ENCODE measurements around the gene DRC1. TPM values are rescaled to one million over a fixed set of nuclear protein-coding genes. Genes with fewer than 3 reads are reported as not detected.

DRC1 gene
- total RNA-seq, 2 experiments from 2014 or later: not detected

- CTCF ChIA-PET (ENCODE audit: unreplicated experiment): no interaction called here
Observed at GRCh38 chr2:26428846-26429245, 27.1 kb downstream of the DRC1 start.

GRCh38 chr2:26429779-26430578, 28.3 kb downstream of the DRC1 start:
- intact Hi-C loops (cut with micrococcal nuclease; ENCODE audit: unreplicated experiment): no loop called here
- no peak overlapping the region for H3K4me2 ChIP-seq (ENCODE audit: low read length)
- no peak overlapping the region for H3K27ac ChIP-seq (ENCODE audit: low read depth, low read length, poor library complexity, severe bottlenecking)
- no peaks in the 10 kb centered on the region for H4K20me1 ChIP-seq (ENCODE audit: insufficient read depth, low read length)
- H3K9me3 ChIP-seq (ENCODE audit: low read length): no peaks in the 10 kb centered on the region
- ChIA-PET CTCF (ENCODE audit: unreplicated experiment) (no interaction called here), POLR2A (interaction anchor here (0.6 to 0.7 kb wide), 2 partner anchors 13 to 715 kb away, joined by 3 to 4 read pairs; no protein-coding TSS in a partner anchor)
- no peak for TF ChIP-seq CTCF (conservative IDR thresholded peaks at IDR 0.05; ENCODE audit: low read length)
- TF ChIP-seq EZH2phosphoT487 (IDR thresholded peaks at IDR 0.05; ENCODE audit: borderline replicate concordance, low read depth, low read length): no peak
- DNase-seq (ENCODE audit: low spot score): no peak
- H3K4me1 ChIP-seq (ENCODE audit: insufficient read depth, low read length, poor library complexity, severe bottlenecking): peaks cover 7% of the 10 kb centered on the region
- H3K79me2 ChIP-seq (ENCODE audit: insufficient read depth, low read depth, low read length): no peaks in the 10 kb centered on the region
- no peaks in the 10 kb centered on the region for H3K36me3 ChIP-seq (ENCODE audit: insufficient read depth, low read length)
- no peak overlapping the region for H3K4me3 ChIP-seq (ENCODE audit: low read depth, low read length, poor library complexity, severe bottlenecking)
- H3K9me2 ChIP-seq (ENCODE audit: insufficient read depth, low read length): no peaks in the 10 kb centered on the region
- no TSS peak for BruUV-seq (replicated peaks)
- no peak overlapping the region for H2AFZ ChIP-seq (ENCODE audit: low read length)

More at GRCh38 chr2:26428846-26429245, 27.1 kb downstream of the DRC1 start:
- no peaks in the 10 kb centered on the region for H3K79me2 ChIP-seq (ENCODE audit: insufficient read depth, low read depth, low read length)
- no TSS peak for BruUV-seq (replicated peaks)
- H3K9me2 ChIP-seq (ENCODE audit: insufficient read depth, low read length): no peaks in the 10 kb centered on the region
- H4K20me1 ChIP-seq (ENCODE audit: insufficient read depth, low read length): no peaks in the 10 kb centered on the region
- POLR2A ChIA-PET: no interaction called here
- H3K27ac ChIP-seq (ENCODE audit: low read depth, low read length, poor library complexity, severe bottlenecking): no peak overlapping the region
- no peaks in the 10 kb centered on the region for H3K9me3 ChIP-seq (ENCODE audit: low read length)
- no peak overlapping the region for H3K4me2 ChIP-seq (ENCODE audit: low read length)
- no peak overlapping the region for H2AFZ ChIP-seq (ENCODE audit: low read length)
- no peak for DNase-seq (ENCODE audit: low spot score)
- TF ChIP-seq EZH2phosphoT487 (IDR thresholded peaks at IDR 0.05; ENCODE audit: borderline replicate concordance, low read depth, low read length): no peak
- no peak for TF ChIP-seq CTCF (conservative IDR thresholded peaks at IDR 0.05; ENCODE audit: low read length)
- H3K36me3 ChIP-seq (ENCODE audit: insufficient read depth, low read length): no peaks in the 10 kb centered on the region
- H3K4me3 ChIP-seq (ENCODE audit: low read depth, low read length, poor library complexity, severe bottlenecking): no peak overlapping the region
- intact Hi-C loops (cut with micrococcal nuclease; ENCODE audit: unreplicated experiment): no loop called here
- H3K4me1 ChIP-seq (ENCODE audit: insufficient read depth, low read length, poor library complexity, severe bottlenecking): peaks cover 7% of the 10 kb centered on the region

- Histone ChIP-seq H3K9me3 (ENCODE audit: low read length) (no peaks in the 10 kb centered on the region), H3K4me2 (ENCODE audit: low read length) (no peak overlapping the region), H3K79me2 (ENCODE audit: insufficient read depth, low read depth, low read length) (no peaks in the 10 kb centered on the region), H3K4me1 (ENCODE audit: insufficient read depth, low read length, poor library complexity, severe bottlenecking) (peaks cover 7% of the 10 kb centered on the region), H3K9me2 (ENCODE audit: insufficient read depth, low read length) (no peaks in the 10 kb centered on the region), H3K36me3 (ENCODE audit: insufficient read depth, low read length) (no peaks in the 10 kb centered on the region), H3K4me3 (ENCODE audit: low read depth, low read length, poor library complexity, severe bottlenecking) (no peak overlapping the region), H3K27ac (ENCODE audit: low read depth, low read length, poor library complexity, severe bottlenecking) (no peak overlapping the region), H2AFZ (ENCODE audit: low read length) (no peak overlapping the region), H4K20me1 (ENCODE audit: insufficient read depth, low read length) (no peaks in the 10 kb centered on the region)
- TF ChIP-seq EZH2phosphoT487 (IDR thresholded peaks at IDR 0.05; ENCODE audit: borderline replicate concordance, low read depth, low read length): no peak
- no peak for TF ChIP-seq CTCF (conservative IDR thresholded peaks at IDR 0.05; ENCODE audit: low read length)
- POLR2A ChIA-PET: interaction anchor here (0.6 to 0.7 kb wide), 4 partner anchors 12 to 715 kb away, joined by 3 to 6 read pairs (median 5); no protein-coding TSS in a partner anchor
- CTCF ChIA-PET (ENCODE audit: unreplicated experiment): no interaction called here
- BruUV-seq (replicated peaks): no TSS peak
- intact Hi-C loops (cut with micrococcal nuclease; ENCODE audit: unreplicated experiment): no loop called here
- no peak for DNase-seq (ENCODE audit: low spot score)
Observed at GRCh38 chr2:26430826-26431225, 29.1 kb downstream of the DRC1 start.
